AG09309 (cell line): ENCODE measurements around the gene SPATA2.

ENCODE experiments used
- DNase-seq: peaks from one replicate; pipeline ENCODE4 v3.0.0-alpha.2; 2010; ENCODE audit warnings: low read depth
- H3K4me3 ChIP-seq: 2 replicates; pipeline ENCODE4 v1.5.1; 2011; ENCODE audit warnings: mild to moderate bottlenecking, low read depth, low read length, moderate library complexity; ENCODE audit not compliant: control insufficient read depth
- TF ChIP-seq, protein P1 (sequence below): IDR thresholded peaks from 2 replicates; pipeline ENCODE4 v1.5.1; 2011; ENCODE audit warnings: mild to moderate bottlenecking, low read depth, low read length, inconsistent platforms; ENCODE audit not compliant: insufficient read depth, control insufficient read depth; ENCODE audit errors: missing control alignments

Gene SPATA2

DNA sequence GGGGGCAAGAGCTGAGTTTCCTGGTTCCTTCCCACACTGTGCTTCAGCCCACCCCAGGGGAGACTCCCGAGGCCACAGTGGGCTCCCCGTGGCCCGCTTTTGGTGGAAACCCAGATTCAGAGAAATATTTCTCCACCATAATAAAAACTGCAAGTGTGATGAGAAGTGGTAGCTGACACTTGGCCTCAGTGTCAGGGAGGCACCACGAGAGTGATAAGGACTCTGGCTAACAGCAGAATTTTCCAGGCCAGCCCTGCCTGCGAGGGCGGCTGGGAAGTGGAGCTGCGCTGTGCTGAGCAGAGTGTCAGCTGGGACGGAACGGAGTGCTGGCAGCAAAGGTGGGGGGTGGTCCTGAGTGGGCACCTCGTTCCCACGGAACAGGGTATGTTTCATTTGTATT, 22.5 kb downstream of the SPATA2 start:
- TF ChIP-seq, protein P1, sequence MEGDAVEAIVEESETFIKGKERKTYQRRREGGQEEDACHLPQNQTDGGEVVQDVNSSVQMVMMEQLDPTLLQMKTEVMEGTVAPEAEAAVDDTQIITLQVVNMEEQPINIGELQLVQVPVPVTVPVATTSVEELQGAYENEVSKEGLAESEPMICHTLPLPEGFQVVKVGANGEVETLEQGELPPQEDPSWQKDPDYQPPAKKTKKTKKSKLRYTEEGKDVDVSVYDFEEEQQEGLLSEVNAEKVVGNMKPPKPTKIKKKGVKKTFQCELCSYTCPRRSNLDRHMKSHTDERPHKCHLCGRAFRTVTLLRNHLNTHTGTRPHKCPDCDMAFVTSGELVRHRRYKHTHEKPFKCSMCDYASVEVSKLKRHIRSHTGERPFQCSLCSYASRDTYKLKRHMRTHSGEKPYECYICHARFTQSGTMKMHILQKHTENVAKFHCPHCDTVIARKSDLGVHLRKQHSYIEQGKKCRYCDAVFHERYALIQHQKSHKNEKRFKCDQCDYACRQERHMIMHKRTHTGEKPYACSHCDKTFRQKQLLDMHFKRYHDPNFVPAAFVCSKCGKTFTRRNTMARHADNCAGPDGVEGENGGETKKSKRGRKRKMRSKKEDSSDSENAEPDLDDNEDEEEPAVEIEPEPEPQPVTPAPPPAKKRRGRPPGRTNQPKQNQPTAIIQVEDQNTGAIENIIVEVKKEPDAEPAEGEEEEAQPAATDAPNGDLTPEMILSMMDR: no peak
- no peak for DNase-seq
- no peak overlapping the region for H3K4me3 ChIP-seq

DNA sequence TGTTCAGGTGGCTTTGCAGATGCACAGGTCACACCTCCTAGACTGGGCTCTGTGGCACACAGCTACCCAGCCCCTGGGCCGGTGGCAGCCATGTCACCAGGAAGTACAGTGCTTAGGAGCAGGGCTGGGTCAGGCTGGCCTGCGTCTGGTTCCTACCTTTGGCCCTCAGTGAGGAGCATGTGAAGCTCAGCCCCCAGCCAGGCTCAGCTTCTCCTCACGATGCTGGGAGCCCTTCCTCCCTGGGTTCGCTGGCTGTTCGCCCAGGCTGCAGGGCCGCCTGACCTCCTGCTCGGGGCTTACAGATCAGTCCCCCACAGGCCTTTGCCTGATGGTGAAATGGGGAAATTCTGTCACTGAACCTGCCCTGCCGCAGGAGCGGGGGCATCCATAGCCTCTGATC, 23.1 kb downstream of the SPATA2 start:
- TF ChIP-seq, protein P1: no peak
- no peak overlapping the region for H3K4me3 ChIP-seq
- DNase-seq: no peak

DNA sequence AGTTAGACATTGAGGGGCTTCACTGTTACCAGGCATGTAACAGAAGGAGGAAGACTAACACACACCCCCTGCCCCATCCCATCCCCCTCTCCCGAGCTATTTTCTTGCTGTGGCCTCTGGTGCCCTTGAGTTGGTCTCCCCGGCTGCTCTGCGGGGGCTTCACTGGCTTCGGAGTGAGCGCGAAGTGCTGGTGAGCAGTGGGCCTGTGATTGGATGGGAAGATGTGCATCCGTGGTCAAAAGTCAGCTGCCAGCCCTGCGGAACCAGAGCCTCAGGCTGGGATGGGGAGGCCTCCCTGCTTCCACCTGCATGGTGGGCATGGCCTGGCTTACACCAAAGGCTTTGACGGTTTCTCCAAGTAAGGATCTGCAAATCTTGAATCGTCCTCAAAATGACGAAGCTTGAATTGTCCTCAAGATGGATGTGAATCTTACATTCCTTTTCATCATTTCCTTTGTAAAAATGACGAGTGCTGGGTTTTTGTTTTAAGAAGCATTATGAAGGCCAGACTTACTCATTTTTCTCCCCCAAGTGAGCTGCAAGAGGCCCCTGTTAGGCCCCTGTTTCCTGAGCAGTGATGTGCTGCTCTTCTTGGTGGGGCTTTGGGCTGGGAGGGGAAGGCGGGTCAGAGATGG, 23.7 kb downstream of the SPATA2 start:
- TF ChIP-seq, protein P1: no peak
- H3K4me3 ChIP-seq: no peak overlapping the region
- DNase-seq: no peak

DNA sequence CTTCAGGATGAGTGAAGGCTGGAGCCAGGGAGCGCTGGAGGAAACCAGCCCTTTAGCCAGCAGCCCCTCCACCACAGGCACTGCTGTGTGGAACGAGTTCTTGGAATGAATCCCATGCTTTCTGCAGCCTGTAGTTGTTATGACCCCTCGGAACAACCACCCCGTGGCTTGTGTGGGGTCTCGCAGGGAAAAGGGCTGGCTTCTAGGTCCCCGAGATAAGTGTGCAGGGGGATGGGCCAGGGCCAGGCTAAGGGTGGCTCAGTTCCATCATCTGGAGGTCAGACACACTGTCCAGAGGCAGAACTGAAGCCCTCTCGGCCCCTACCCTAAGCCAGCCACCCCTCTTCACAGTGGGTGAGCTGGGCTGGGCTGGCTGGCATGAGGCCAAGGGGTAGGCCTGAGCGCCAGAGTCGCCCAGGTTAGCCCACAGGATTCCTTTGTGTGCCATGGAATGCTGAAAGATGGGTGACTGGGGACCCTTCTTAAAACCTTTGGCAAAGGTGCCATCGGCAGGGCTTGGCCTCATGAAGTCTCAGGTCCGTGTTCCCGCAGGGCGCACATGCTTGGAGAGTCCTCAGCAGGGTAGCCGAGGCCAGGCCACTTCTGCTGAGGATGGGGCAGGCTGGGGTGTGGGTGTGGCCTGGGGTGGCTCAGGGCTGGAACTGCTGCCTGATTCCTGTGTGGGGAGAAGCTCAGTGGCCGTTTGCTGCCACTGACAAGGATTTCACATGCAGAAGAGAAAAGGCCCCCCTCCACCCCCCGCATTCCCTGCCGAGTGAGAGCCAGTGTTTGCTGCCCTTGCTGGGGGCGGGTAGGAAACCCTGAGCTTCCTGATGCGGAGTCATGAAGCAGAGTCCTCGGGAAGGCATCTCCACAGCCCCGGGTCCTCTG, 24.6 kb downstream of the SPATA2 start:
- TF ChIP-seq, protein P1: no peak
- DNase-seq: no peak
- no peak overlapping the region for H3K4me3 ChIP-seq

DNA sequence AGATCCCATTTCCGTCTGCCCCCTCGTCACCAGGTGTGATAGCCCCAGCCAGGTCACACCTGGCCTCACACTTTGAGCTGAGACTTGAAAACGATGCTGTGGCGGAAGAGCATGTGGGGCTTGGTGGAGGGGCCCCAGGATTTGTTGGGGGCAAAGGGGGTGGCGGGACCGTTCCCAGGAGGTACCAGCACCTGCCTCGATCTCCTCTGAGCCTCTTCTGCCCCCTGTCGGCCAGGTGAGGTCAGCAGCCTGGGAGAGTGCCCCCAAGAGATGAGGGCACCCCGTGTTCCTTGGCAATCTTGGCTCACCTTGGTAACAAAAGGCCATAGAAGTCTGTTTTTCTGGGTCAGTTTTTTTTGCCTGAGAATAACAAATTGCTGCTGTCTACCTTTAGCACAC, 25.4 kb downstream of the SPATA2 start:
- TF ChIP-seq, protein P1: no peak
- no peak for DNase-seq
- no peak overlapping the region for H3K4me3 ChIP-seq

DNA sequence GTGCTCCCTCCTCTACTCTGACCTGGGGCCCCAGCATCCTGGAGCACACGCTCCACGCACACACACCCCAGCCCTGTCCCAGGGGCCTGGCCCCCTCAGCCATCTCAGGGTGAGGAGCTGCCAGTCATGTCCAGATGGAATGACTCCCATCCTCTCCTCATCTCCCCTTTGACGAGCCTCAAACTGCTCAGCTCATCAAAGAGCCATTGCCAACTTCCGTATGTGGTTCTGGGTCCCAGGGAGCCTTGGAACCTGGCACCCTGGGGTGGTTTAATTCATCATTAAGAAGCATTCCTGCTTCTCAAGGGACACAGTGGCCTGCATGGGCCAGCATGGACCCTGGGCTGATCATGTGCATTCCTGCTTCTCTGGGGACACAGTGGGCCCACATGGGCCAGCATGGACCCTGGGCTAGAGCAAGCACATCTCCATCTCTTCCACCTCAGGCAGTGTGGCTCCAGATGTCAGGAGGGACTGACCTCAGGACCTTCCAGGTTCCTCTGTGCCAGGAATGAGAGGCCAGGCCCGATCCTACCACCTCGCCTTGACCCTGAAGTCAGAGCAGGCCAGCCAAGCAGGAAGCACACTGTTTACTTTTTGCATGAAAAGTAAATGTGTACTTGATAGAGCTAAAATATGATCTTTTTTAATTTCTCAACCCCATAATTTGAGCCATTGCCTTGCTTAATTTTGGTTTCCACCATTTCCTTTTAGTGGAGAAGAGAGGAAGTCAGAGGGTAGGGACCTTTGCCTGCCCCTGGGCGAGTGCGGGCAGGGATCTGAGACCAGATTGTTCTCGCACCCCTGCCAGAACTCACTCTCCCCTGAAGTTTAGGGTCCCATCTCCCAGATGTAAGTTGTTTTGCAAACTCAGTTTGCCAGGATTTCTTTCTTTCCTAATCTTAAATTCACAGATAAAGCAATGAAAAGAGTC, 26.1 kb downstream of the SPATA2 start:
- TF ChIP-seq, protein P1: no peak
- DNase-seq: no peak
- no peak overlapping the region for H3K4me3 ChIP-seq
